Measurements from ENCODE around the gene CHCHD4. TPM values are rescaled to one million over a fixed set of nuclear protein-coding genes. Genes with fewer than 3 reads are reported as not detected.
"Not testable (repeated sequence)": the region's sequence is repeated elsewhere in the genome, so short reads cannot be mapped to it uniquely, and the experiment has no call there.

Gene CHCHD4
- total RNA-seq, 1 donor from 2014 or later: 10.8 TPM

- peaks cover 2% of the 10 kb centered on the region for H3K36me3 Mint-ChIP-seq (ENCODE audit: insufficient read depth)
- no peak for DNase-seq (ENCODE audit: low spot score, unreplicated experiment)
- no peak overlapping the region for H3K27ac Mint-ChIP-seq
- H3K4me1 Mint-ChIP-seq (ENCODE audit: low read depth): peaks cover 6% of the 10 kb centered on the region
- no peak for TF ChIP-seq CTCF (IDR thresholded peaks at IDR 0.05; ENCODE audit: unreplicated experiment)
- H3K9me3 Mint-ChIP-seq (ENCODE audit: low read depth): peaks cover 21% of the 10 kb centered on the region
- no peak overlapping the region for H3K4me3 Mint-ChIP-seq (ENCODE audit: low read depth)
- H3K27me3 Mint-ChIP-seq: no peaks in the 10 kb centered on the region
These were observed 30.8 kb downstream of the CHCHD4 start for GRCh38 chr3:14093831-14094230.

- Mint-ChIP-seq H3K27ac (no peak overlapping the region), H3K36me3 (ENCODE audit: insufficient read depth) (peaks cover 2% of the 10 kb centered on the region), H3K9me3 (ENCODE audit: low read depth) (peaks cover 27% of the 10 kb centered on the region), H3K4me3 (ENCODE audit: low read depth) (no peak overlapping the region), H3K27me3 (no peaks in the 10 kb centered on the region), H3K4me1 (ENCODE audit: low read depth) (peaks cover 6% of the 10 kb centered on the region)
- no peak for TF ChIP-seq CTCF (IDR thresholded peaks at IDR 0.05; ENCODE audit: unreplicated experiment)
- DNase-seq (ENCODE audit: low spot score, unreplicated experiment): no peak
These were observed 32.2 kb downstream of the CHCHD4 start for GRCh38 chr3:14092464-14092863.

- H3K4me3 Mint-ChIP-seq (ENCODE audit: low read depth); H3K27me3 Mint-ChIP-seq; H3K36me3 Mint-ChIP-seq (ENCODE audit: insufficient read depth); H3K4me1 Mint-ChIP-seq (ENCODE audit: low read depth); DNase-seq (ENCODE audit: low spot score, unreplicated experiment): not testable (repeated sequence)
- H3K27ac Mint-ChIP-seq: peak overlapping the region; percentile 93
- peaks cover 28% of the 10 kb centered on the region for H3K9me3 Mint-ChIP-seq (ENCODE audit: low read depth)
These were observed 32.7 kb downstream of the CHCHD4 start for GRCh38 chr3:14091959-14092358.

- not testable (repeated sequence) for H3K4me1 Mint-ChIP-seq (ENCODE audit: low read depth); H3K27ac Mint-ChIP-seq; DNase-seq (ENCODE audit: low spot score, unreplicated experiment); H3K36me3 Mint-ChIP-seq (ENCODE audit: insufficient read depth); H3K27me3 Mint-ChIP-seq; H3K4me3 Mint-ChIP-seq (ENCODE audit: low read depth)
- H3K9me3 Mint-ChIP-seq (ENCODE audit: low read depth): peaks cover 32% of the 10 kb centered on the region
These were observed 37.2 kb downstream of the CHCHD4 start for GRCh38 chr3:14087461-14087860.

GRCh38 chr3:14082108-14082657 is 42.5 kb downstream of the CHCHD4 start:
- TF ChIP-seq CTCF (IDR thresholded peaks at IDR 0.05; ENCODE audit: unreplicated experiment): no peak
- Mint-ChIP-seq H3K9me3 (ENCODE audit: low read depth) (peaks cover 23% of the 10 kb centered on the region), H3K4me1 (ENCODE audit: low read depth) (no peaks in the 10 kb centered on the region), H3K4me3 (ENCODE audit: low read depth) (no peak overlapping the region), H3K27ac (no peak overlapping the region), H3K27me3 (no peaks in the 10 kb centered on the region), H3K36me3 (ENCODE audit: insufficient read depth) (no peaks in the 10 kb centered on the region)
- DNase-seq (ENCODE audit: low spot score, unreplicated experiment): no peak

GRCh38 chr3:14077310-14077709 is 47.4 kb downstream of the CHCHD4 start:
- H3K36me3 Mint-ChIP-seq (ENCODE audit: insufficient read depth): peaks cover 1% of the 10 kb centered on the region
- DNase-seq (ENCODE audit: low spot score, unreplicated experiment): no peak
- no peaks in the 10 kb centered on the region for H3K27me3 Mint-ChIP-seq
- TF ChIP-seq CTCF (IDR thresholded peaks at IDR 0.05; ENCODE audit: unreplicated experiment): no peak
- H3K9me3 Mint-ChIP-seq (ENCODE audit: low read depth): peaks cover 20% of the 10 kb centered on the region
- no peaks in the 10 kb centered on the region for H3K4me1 Mint-ChIP-seq (ENCODE audit: low read depth)
- no peak overlapping the region for H3K4me3 Mint-ChIP-seq (ENCODE audit: low read depth)
- no peak overlapping the region for H3K27ac Mint-ChIP-seq

GRCh38 chr3:14075233-14075632 is 49.4 kb downstream of the CHCHD4 start:
- not testable (repeated sequence) for H3K27ac Mint-ChIP-seq; H3K4me1 Mint-ChIP-seq (ENCODE audit: low read depth); H3K4me3 Mint-ChIP-seq (ENCODE audit: low read depth); H3K36me3 Mint-ChIP-seq (ENCODE audit: insufficient read depth); H3K27me3 Mint-ChIP-seq; DNase-seq (ENCODE audit: low spot score, unreplicated experiment)
- H3K9me3 Mint-ChIP-seq (ENCODE audit: low read depth): peaks cover 20% of the 10 kb centered on the region
